ENCODE data around the gene OSCP1. TPM values are rescaled to one million over a fixed set of nuclear protein-coding genes. Genes with fewer than 3 reads are reported as not detected.

OSCP1 gene
- total and polyA plus RNA-seq, 2 donors (not counting 3 experiments of a cell fraction or from before 2014, with no cell fraction given) = 4.6 to 8.3 TPM

- Histone ChIP-seq H3K4me3 (replicated peaks in 1 of 3; ENCODE audit: insufficient read depth in 1 of 3, low read depth in 1 of 3, low read length in 3 of 3) (no peak overlapping the region), H3K27me3 (ENCODE audit: control insufficient read depth in 2 of 2, insufficient read depth in 2 of 2, low read length in 2 of 2) (no peaks in the 10 kb centered on the region), H3K9me3 (replicated peaks; ENCODE audit: control insufficient read depth, insufficient read depth, low read length) (no peaks in the 10 kb centered on the region), H2AFZ (ENCODE audit: low read depth, low read length) (no peak overlapping the region), H3K27ac (ENCODE audit: insufficient read depth, low read depth, low read length) (no peak overlapping the region), H4K20me1 (replicated peaks; ENCODE audit: control insufficient read depth, extremely low read depth, insufficient read depth, low read length) (no peaks in the 10 kb centered on the region), H3K4me1 (ENCODE audit: control insufficient read depth, extremely low read depth, insufficient read depth, low read length) (peaks cover 21% of the 10 kb centered on the region), H3K79me2 (ENCODE audit: control insufficient read depth, insufficient read depth, low read length) (peaks cover 80% of the 10 kb centered on the region), H3K9me1 (replicated peaks; ENCODE audit: control insufficient read depth, extremely low read depth, insufficient read depth, low read length) (no peaks in the 10 kb centered on the region), H3K36me3 (ENCODE audit: control insufficient read depth in 2 of 2, extremely low read depth in 1 of 2, insufficient read depth in 2 of 2, low read length in 2 of 2) (peaks cover 0 to 1% of the 10 kb centered on the region in 2 experiments), H3K4me2 (ENCODE audit: insufficient read depth, low read length) (no peak overlapping the region), H3K9ac (replicated peaks; ENCODE audit: extremely low read depth, insufficient read depth, low read length) (no peak overlapping the region)
- ChIA-PET POLR2A (no interaction called here), CTCF (interaction anchor here (1.9 kb wide), 1 partner anchor 38 kb away, joined by 9 read pairs; no protein-coding TSS in a partner anchor)
- intact Hi-C loops (cut with micrococcal nuclease) (no loop called here), dilution Hi-C loops (cut with MboI; ENCODE audit: extremely low pct_ligation_motif_present, low sequenced_read_pairs) (no loop called here)
- no peak for DNase-seq (ENCODE audit: low read depth, low spot score)
- no TSS peak for BruUV-seq (replicated peaks)
- TF ChIP-seq CTCF (IDR thresholded peaks at IDR 0.05; ENCODE audit: extremely low read depth in 1 of 2, insufficient read depth in 1 of 2, low read depth in 1 of 2, low read length in 2 of 2) = no peak
- no peak for TF ChIP-seq MAX (IDR thresholded peaks at IDR 0.05; ENCODE audit: insufficient read depth, insufficient read length)
- TF ChIP-seq FOS (IDR thresholded peaks at IDR 0.05; ENCODE audit: borderline replicate concordance, insufficient read depth, low read length) = no peak
- no peak for TF ChIP-seq JUN (IDR thresholded peaks at IDR 0.05; ENCODE audit: borderline replicate concordance, insufficient read depth, insufficient read length, low read depth)
- no peak for TF ChIP-seq POLR2A (IDR thresholded peaks at IDR 0.05; ENCODE audit: low read depth, low read length)
- TF ChIP-seq GATA2 (IDR thresholded peaks at IDR 0.05; ENCODE audit: insufficient read depth, insufficient read length, low read depth, low read length) = no peak
- no peak for TF ChIP-seq EZH2 (IDR thresholded peaks at IDR 0.05; ENCODE audit: borderline replicate concordance, low read depth, low read length, severe bottlenecking)
- TF ChIP-seq MYC (IDR thresholded peaks at IDR 0.05; ENCODE audit: low read depth, low read length) = no peak
- no peak for TF ChIP-seq POLR2AphosphoS5 (IDR thresholded peaks at IDR 0.05; ENCODE audit: insufficient read depth, low read depth, low read length)
- FAIRE-seq = no peak
Measured at GRCh38 chr1:36380143-36380619, 70.1 kb downstream of the OSCP1 start.

Data from endothelial cell of umbilical vein (primary cell).